PC-9 (cell line): ENCODE data around the gene KIFAP3.

Experiments used
- CTCF ChIP-seq: fragments of 200-600 bp; sonication (generic); conservative IDR thresholded peaks from 2 replicates; pipeline ENCODE4 v1.6.1; 2017; ENCODE audit warnings: mixed run types, antibody characterized with exemption, mild to moderate bottlenecking, moderate library complexity
- EZH2 ChIP-seq: fragments of 200-600 bp; sonication (generic); IDR thresholded peaks from 2 replicates; pipeline ENCODE4 v1.8.0; 2017; ENCODE audit warnings: antibody characterized with exemption, low read depth

- TF ChIP-seq CTCF (no peak), EZH2 (no peak)
Measured at GRCh38 chr1:169915150-169915549, 159.3 kb downstream of the KIFAP3 start.
